NCI-H2107 treated with DMSO at 0.1 percent for 48 hours (cell line): ENCODE data around the gene FAM168A.

Source experiments
- DNase-seq: peaks from one replicate; lab custom pipeline; 2025; ENCODE audit not compliant: unreplicated experiment; lab: John Stamatoyannopoulos, UW

FAM168A gene

GRCh38 chr11:73597956-73598718 is at the start of gene FAM168A:
TSS of gene FAM168A (minus strand) at chr11:73598112. CDS start at chr11:73468474, 129,638 bp downstream.
- DNase-seq, result peak; percentile 94

- DNase-seq, result peak; percentile 92
Measured at GRCh38 chr11:73647459-73648100, 49.7 kb upstream of the FAM168A start.

- DNase-seq, result no peak
Measured at GRCh38 chr11:73645972-73646631, 48.2 kb upstream of the FAM168A start, which contains the start of gene PLEKHB1. TSS of gene PLEKHB1 (plus strand) at chr11:73646581. CDS start at chr11:73646609, 28 bp downstream.

GRCh38 chr11:73645121-73645969 is 47.4 kb upstream of the FAM168A start:
- no peak for DNase-seq

- no peak for DNase-seq
Measured at GRCh38 chr11:73641668-73642067, 43.8 kb upstream of the FAM168A start.

GRCh38 chr11:73640592-73640991 is 42.7 kb upstream of the FAM168A start:
- DNase-seq, result no peak

- no peak for DNase-seq
Measured at GRCh38 chr11:73637012-73637411, 39.1 kb upstream of the FAM168A start.

- no peak for DNase-seq
Measured at GRCh38 chr11:73636249-73636648, 38.3 kb upstream of the FAM168A start.

GRCh38 chr11:73635721-73636120 is 37.8 kb upstream of the FAM168A start:
- no peak for DNase-seq

- no peak for DNase-seq
Measured at GRCh38 chr11:73633999-73634398, 36.1 kb upstream of the FAM168A start.

GRCh38 chr11:73632996-73633395 is 35.1 kb upstream of the FAM168A start:
- no peak for DNase-seq

GRCh38 chr11:73629907-73630306 is 32.0 kb upstream of the FAM168A start:
- DNase-seq, result no peak

- DNase-seq, result peak; percentile 42
Measured at GRCh38 chr11:73625696-73626318, 27.9 kb upstream of the FAM168A start.

- no peak for DNase-seq
Measured at GRCh38 chr11:73623686-73624085, 25.8 kb upstream of the FAM168A start.

GRCh38 chr11:73622926-73623593 is 25.1 kb upstream of the FAM168A start:
- DNase-seq, result no peak

- no peak for DNase-seq
Measured at GRCh38 chr11:73614591-73614990, 16.7 kb upstream of the FAM168A start.

- DNase-seq, result no peak
Measured at GRCh38 chr11:73612601-73613140, 14.8 kb upstream of the FAM168A start.

- DNase-seq, result peak; percentile 47
Measured at GRCh38 chr11:73598719-73599379, 937 bp upstream of the FAM168A start.

- no peak for DNase-seq
Measured at GRCh38 chr11:73597336-73597955, 466 bp downstream of the FAM168A start.
